T-helper 9 cell (primary cell): ENCODE results near the gene MMRN2.
"Not testable (repeated sequence)": the region's sequence is repeated elsewhere in the genome, so short reads cannot be mapped to it uniquely, and the experiment has no call there.

Source experiments
- DNase-seq: peaks from one replicate; pipeline ENCODE4 v3.0.0-alpha.2; 2020
- total RNA-seq, 2 donors: gene quantifications; one replicate each; lab custom pipeline; 2026; lab: John Stamatoyannopoulos, UW

The MMRN2 gene, protein sequence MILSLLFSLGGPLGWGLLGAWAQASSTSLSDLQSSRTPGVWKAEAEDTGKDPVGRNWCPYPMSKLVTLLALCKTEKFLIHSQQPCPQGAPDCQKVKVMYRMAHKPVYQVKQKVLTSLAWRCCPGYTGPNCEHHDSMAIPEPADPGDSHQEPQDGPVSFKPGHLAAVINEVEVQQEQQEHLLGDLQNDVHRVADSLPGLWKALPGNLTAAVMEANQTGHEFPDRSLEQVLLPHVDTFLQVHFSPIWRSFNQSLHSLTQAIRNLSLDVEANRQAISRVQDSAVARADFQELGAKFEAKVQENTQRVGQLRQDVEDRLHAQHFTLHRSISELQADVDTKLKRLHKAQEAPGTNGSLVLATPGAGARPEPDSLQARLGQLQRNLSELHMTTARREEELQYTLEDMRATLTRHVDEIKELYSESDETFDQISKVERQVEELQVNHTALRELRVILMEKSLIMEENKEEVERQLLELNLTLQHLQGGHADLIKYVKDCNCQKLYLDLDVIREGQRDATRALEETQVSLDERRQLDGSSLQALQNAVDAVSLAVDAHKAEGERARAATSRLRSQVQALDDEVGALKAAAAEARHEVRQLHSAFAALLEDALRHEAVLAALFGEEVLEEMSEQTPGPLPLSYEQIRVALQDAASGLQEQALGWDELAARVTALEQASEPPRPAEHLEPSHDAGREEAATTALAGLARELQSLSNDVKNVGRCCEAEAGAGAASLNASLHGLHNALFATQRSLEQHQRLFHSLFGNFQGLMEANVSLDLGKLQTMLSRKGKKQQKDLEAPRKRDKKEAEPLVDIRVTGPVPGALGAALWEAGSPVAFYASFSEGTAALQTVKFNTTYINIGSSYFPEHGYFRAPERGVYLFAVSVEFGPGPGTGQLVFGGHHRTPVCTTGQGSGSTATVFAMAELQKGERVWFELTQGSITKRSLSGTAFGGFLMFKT
- 0 to 0.07 reads per million in 2 donors for total RNA-seq

DNA sequence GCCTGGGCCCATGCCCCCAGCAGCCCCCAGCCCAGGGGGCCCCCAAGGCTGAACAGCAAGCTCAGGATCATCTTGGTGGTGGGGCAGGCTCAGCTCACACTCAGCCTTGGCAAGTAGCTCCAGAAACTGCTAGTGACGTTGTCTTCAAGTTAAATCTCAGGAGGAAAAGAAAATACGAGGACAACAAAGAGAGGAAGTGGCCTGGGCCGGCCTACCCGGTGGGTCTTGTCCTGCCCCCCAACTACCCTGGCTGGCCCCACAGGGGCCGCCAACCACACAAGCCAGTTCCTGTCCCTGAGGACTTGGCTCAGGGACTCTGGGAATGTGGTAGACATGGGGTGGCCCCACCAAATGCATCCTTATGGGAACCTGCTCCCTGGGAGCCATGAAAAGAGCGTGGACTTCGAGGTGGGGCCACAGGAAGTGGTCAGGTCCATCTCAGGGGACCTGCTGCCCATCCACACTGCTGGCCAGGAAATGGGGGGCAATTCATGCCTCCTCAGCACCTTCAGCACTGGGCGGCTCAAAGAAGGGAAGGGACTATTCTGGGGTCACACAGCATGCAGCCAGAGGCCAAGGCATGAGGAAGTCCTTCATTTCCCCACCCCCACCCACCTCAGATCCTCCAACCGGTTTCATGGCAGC is at the start of gene MMRN2:
TSS of gene MMRN2 (minus strand) at position 145 of the 645 bp plus-strand sequence. CDS start at position 71, 74 bp downstream.
- no peak for DNase-seq

DNA sequence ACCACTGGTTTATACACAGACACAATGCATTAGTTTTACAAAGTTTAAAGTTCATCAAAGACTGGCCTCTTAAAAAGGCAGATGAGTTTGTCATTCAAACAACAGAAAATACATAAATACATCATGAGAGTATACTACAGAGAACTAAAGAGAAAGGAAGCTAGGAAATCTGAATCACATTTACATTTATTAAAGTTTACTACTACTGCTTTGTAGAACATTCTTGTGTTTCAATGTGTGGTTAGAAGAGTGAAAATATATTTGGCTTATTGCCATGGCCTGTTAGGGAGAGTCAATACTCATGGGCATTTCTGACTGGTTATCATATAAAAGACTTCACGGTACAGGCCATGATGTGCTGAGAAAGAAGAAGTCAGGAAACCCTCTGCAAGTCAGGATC is 49.7 kb upstream of the MMRN2 start:
- DNase-seq = not testable (repeated sequence)

DNA sequence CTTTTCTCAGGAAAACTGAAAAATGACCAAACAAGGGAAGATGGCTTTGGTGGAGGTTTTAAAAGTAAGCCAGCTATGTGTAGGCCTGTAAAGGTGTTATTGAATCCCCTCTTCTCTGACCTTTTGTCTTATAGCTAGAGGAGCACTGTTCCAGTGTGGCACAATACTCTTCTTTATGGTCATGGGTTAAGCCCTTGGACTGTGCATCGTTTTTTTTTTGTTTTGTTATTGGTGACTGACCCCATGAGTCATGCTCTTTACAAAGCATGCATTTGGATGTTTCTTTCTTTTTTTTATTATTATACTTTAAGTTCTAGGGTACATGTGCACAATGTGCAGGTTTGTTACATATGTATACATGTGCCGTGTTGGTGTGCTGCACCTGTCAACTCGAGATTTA is 43.1 kb upstream of the MMRN2 start:
- no peak for DNase-seq

DNA sequence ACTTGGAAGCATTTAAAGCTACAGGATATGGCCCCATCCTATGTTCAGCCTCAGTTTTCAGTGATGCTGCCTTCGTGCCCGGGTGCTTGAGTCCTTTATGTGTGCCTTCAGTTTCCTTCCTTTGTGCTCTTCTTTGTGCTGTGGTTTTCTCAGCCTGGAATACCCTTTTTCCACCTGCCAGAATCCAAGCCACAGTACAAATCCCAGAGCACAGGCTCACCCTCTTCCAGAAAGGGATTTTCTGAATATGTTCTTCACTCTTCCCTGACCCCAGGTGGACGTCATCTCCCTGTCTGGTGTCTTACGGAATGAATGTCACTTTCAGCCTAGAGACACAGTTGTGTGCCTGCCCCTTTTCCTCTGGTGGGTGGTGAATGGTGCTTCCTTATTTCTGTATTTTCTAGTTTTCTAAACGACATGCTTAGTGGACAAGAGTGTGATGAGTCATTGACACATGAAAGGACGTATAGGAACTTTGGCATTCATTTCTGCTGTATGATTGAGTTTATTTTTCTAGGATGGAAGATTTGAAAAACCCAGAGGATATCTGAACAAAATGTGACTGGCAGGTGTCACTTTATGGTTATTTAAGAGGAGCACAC is 42.5 kb upstream of the MMRN2 start:
- DNase-seq = not testable (repeated sequence)

DNA sequence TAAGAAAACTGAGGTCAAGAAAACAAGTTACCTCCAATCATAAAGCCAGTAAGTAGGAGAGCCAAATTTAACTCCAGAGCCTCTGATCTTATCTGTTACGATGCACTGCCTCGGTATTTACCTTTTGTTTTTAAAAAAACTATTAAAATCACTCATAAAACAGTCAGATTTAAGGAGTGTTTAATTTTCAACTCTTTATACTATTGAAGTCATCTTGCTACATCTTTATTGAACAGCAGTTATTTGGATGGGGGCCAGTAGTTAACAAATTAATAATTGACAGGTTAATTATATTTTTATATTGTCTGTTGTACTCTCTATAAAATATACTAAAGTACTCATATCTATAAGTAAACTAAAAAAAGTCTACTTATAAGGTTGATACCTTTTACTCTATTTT is 35.5 kb upstream of the MMRN2 start:
- DNase-seq = no peak

DNA sequence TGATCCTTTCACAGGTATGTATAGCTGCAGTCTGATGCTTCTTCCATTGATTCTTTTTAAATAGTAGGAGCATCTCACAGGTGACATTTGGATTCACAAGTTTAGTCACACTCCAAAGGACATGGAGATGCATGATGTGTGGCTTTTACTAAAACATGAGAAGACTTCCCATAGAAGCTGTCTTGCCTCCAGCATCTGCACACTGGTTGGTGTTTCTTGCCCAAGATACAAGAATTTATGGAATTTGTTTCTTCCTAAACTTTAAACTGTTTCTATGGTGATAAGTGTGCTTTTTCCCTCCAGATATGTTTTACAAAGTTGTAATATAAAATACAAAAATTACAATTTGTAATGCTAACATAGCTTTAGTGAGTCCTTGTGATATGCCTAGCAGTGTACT is 35.0 kb upstream of the MMRN2 start:
- DNase-seq = no peak

DNA sequence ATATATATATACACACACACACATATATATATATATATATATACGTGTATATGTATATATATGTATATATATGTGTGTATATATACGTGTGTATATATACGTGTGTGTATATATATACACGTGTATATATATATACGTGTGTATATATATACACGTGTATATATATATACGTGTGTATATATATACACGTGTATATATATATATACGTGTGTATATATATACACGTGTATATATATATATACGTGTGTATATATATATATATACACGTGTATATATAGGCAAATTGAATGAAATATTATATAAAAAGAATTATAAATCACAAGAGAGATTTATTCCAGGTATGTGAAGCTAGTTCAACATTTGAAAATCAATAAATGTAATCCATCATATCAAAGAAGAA is 33.9 kb upstream of the MMRN2 start:
- DNase-seq = not testable (repeated sequence)

DNA sequence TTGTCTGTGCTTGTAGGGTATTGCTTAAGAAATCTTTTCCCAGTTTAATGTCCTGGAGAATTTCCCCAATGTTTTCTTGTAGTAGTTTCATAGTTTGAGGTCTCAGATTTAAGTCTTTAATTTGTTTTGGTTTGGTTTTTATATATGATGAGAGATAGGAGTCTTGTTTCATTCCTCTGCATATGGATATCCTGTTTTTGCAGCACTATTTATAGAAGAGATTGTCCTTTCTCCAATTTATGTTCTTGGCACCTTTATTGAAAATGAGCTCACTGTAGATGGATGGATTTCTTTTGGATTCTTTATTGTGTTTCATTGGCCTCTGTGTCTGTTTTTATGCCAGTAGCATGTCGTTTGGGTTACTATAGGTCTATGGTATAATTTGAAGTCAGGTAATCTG is 31.1 kb upstream of the MMRN2 start:
- DNase-seq = no peak

DNA sequence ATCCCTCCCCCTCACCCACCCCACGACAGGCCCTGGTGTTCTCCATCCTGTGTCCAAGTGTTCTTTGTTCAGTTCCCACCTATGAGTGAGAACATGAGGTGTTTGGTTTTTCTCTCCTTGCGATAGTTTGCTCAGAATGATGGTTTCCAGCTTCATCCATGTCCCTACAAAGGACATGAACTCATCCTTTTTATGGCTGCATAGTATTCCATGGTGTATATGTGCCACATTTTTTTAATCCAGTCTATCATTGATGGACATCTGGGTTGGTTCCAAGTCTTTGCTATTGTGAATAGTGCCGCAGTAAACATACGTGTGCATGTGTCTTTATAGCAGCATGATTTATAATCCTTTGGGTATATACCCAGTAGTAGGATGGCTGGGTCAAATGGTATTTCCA is 27.1 kb upstream of the MMRN2 start:
- DNase-seq = not testable (repeated sequence)

DNA sequence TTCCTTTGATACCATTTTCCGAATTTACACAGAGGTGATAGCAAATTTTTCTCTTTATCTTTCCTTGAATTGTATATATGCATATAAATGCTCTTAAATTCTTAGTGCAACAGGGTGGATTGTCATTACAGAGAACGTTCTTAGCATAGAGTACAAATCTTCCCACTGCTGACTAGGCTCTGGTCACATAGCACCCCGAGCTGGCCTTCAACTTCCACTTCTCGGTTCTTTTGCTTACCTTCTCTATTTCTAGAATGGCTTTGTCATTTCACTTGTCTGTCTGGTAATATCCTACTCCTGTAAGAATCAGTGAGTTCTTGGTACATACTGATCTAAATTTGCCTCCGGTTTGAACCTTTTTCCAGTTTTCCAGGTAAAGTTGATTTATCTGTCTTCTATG is 24.3 kb upstream of the MMRN2 start:
- DNase-seq = no peak

DNA sequence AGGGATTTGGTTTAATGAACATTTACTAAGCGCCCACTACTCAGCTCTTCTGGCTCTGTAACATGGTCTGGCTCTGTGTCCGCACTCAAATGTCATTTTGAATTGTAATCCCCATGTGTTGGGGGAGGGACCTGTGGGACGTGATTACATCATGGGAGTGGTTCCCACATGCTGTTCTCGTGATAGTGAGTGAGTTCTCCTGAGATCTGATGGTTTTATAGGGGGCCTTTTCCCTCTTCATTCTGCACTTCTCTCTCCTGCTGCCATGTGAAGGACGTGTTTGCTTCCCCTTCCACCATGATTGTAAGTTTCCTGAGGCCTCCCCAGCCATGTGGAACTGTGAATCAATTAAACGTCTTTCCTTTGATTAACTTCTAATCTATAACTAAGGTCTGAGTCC is 23.6 kb upstream of the MMRN2 start:
- not testable (repeated sequence) for DNase-seq

DNA sequence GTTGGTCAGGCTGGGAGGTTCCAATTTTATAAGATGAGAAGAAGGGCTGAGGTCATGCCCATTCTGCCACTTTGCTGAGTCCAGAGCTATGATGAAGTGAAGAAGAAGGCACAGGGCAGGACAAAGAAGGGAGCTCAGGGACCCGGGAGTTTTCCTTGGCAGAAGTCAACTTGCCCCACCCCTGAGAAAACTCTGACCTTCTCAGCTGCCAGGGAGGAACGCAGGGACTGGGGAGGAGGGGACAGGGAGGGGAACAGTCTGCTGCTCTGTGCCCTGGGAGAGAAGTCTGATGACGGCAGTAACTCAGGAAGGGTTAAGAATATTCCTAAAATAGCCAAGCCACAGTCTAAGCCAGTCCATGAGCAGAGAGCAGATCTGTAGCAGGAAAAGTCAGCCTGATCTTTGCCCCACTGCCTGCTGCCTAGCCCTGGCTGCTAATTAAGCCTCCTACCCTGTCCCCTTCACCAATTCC is 22.6 kb upstream of the MMRN2 start:
- no peak for DNase-seq

DNA sequence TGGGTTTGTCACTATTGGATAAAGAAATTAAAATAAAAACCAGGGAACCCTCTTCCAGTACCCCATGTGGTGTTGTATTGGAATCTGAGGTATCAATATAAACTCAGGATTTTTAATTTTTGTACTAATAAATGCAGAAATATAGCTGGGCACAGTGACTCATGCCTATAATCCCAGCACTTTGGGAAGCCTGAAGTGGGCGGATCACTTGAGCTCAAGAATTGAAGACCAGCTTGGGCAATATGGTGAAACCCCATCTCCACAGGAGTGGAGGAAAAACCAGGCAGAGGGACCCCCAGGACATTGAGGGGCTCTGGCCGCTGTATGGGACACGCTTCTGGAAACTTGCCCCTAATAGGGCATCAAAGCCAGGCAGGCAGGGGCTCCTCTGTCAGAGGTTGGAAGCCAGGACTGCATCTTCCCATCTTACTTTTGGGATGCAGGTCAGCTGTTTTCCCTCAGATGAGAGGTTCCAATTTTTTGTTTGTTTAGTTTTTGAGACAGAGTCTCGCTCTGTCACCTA is 21.9 kb upstream of the MMRN2 start:
- no peak for DNase-seq

DNA sequence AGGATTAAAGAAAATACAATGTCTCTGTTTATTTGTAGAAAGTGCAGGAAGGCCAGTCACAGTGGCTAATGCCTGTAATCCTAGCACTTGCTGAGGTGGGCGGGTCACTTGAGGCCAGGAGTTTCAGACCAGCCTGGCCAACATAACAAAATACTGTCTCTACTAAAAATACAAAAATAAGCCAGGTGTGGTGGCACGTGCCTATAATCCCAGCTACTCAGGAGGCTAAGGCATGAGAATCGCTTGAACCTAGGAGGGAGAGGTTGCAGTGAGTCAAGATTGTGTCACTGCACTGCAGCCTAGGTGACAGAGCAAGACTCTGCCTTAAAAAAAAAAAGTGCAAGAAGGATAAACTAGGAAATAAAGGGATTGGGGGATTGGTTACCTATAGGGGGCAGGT is 21.0 kb upstream of the MMRN2 start:
- DNase-seq = not testable (repeated sequence)

DNA sequence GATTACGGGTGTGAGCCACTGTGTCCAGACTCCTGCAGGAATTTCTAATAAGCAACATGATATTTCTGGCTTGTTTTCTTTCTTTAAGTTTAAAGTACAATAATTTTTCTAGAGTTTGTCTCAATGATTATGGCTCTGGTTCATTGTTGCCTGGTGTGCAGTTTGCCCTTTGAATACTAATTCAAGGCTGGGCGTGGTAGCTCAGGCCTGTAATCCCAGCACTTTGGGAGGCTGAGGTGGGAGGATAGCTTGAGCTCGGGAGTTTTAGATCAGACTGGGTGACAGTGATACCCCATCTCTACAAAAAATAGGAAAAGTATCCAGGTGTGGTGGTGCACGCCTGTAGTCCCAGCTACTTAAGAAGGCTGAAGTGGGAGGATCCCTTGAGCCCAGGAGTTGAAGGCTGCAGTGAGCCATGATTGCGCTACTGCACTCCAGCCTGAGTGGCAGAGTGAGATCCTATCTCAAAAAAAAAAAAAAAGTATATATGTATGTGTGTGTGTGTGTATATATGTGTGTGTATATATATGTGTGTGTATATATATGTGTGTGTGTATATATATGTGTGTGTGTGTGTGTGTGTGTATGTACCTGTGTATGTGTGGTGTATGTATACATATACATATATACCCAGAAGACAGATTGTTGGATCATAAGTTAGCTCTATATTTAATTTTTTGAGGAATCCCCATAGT is 19.1 kb upstream of the MMRN2 start:
- DNase-seq = no peak

DNA sequence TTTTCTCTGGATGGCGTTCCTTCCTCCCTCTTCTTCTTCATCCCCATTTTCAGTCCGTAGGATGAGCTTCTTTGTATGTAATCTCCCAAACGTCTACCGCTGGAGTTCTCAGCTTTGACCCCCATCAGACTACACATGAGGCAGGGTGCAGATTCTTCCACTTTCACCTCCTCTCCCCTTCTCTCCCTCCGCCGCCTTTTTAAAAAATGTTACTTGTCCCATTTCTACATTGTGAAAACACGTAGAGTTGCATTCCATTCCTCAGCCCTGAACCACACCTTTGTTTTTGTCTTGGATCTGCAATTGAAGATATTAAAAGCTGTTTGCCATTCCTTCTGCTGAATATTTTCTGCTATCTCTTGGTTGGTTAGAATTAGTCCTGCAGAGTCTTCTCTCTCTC is 17.1 kb upstream of the MMRN2 start:
- DNase-seq = no peak

DNA sequence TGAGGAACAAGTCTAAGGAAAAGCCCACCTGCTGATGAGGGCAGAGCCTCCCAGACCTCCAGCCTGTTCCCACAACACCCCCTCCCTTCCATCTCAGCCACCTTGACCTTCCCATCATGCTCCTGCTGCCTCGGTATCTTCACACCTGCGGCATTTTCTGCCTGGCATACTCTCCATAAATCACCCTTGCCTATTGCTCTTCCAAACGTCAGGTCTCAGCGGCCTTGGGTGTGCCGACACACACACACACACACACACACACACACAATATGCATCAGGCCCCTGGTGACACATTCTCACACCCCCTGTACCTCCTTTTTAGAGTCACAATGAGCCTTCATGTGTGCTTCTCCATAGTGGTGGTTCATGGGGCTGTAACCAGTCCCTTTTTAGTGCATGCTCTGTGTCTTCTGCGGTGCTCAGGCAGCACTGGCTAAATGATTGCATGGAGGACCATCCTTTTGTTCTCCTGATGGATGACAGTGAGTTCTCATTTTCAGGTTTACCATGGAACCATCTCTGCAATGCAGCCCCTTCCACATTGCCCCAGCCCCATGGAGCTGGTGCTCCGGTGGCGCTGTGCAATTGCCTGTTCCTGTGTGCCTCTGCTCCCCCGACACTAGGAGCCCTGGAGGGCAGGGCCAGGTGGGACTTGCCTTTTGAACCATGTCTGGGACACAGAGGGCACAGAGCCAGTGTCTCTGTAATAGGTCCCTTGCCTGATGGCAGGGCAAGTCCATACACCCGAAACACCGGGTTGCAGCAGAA is 15.4 kb upstream of the MMRN2 start:
- DNase-seq = no peak

DNA sequence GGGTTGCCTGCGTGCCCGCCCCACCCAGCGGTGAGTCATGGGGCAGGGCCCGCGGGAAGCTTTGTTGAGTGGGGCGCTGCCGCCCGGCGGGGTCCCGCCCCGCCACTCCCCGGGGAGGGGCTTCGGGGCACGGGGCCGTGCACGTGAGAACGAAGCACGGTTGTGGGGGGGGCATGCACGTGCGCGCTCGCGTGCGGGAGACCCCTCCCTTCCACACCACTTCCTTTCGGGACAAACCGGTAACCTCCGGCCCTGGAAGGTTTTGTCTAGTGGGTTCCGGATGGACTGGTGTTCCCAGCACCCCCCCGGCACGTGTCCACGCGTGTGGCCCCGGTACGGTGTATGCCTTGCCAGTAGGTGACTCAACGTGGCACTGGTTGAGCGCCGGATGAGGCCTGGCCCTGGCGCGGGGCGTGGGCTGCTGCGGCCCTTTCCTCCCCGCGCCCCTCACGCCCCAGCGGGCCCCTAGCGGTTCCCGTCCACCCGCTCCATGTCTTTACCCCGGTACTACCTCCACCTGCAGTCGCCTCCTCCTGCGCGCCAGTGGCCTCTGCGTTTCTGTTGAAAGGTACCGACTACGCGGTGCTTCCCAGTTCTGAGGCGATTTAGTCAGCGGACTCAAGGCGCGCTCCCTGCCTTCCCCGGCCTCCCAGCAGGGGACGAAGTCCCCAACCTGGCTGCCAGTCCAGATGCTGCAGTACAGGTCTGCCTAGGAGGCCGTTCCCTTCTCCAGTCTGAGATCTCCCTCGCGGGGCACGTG is 14.0 kb upstream of the MMRN2 start:
- peak; percentile 95 for DNase-seq

DNA sequence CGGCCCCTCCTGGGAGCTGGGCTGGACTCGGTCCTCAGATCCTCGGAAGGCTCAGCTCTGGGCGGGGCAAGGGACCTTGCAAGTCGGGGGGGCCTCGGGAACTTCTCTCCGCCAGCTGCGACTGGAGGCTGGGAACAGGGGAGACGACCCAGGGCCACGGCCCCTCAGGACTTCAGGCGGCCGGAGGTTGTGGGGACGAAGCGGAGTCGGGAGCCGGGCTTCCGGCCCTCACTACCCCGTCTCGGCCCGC is 13.5 kb upstream of the MMRN2 start:
- no peak for DNase-seq
